ENCODE measurements around the gene ARMC9.
"Not testable (repeated sequence)": the region's sequence is repeated elsewhere in the genome, so short reads cannot be mapped to it uniquely, and the experiment has no call there.

ARMC9 gene

GRCh38 chr2:231245249-231246094 lies 47.0 kb downstream of the ARMC9 start:
- DNase-seq = no peak

- DNase-seq = no peak
Observed at GRCh38 chr2:231246171-231246842, 47.9 kb downstream of the ARMC9 start.

- DNase-seq = no peak
Observed at GRCh38 chr2:231250146-231250545, 51.7 kb downstream of the ARMC9 start.

GRCh38 chr2:231250698-231251097 lies 52.3 kb downstream of the ARMC9 start:
- no peak for DNase-seq

GRCh38 chr2:231253292-231253691 lies 54.9 kb downstream of the ARMC9 start:
- not testable (repeated sequence) for DNase-seq

- no peak for DNase-seq
Observed at GRCh38 chr2:231256494-231256893, 58.1 kb downstream of the ARMC9 start.

GRCh38 chr2:231257763-231258162 lies 59.3 kb downstream of the ARMC9 start:
- no peak for DNase-seq

GRCh38 chr2:231258701-231259100 lies 60.3 kb downstream of the ARMC9 start:
- no peak for DNase-seq

GRCh38 chr2:231259104-231259503 lies 60.7 kb downstream of the ARMC9 start:
- peak; percentile 16 for DNase-seq

GRCh38 chr2:231260442-231261208 lies 62.2 kb downstream of the ARMC9 start:
- no peak for DNase-seq

- no peak for DNase-seq
Observed at GRCh38 chr2:231263118-231263831, 64.8 kb downstream of the ARMC9 start.

- DNase-seq = no peak
Observed at GRCh38 chr2:231270221-231271114, 72.0 kb downstream of the ARMC9 start.

GRCh38 chr2:231272991-231273390 lies 74.6 kb downstream of the ARMC9 start:
- no peak for DNase-seq

GRCh38 chr2:231276987-231277386 lies 78.6 kb downstream of the ARMC9 start:
- DNase-seq = peak; percentile 66

- peak; percentile 46 for DNase-seq
Observed at GRCh38 chr2:231277962-231278361, 79.5 kb downstream of the ARMC9 start.

- no peak for DNase-seq
Observed at GRCh38 chr2:231278868-231279267, 80.4 kb downstream of the ARMC9 start.

GRCh38 chr2:231280846-231281245 lies 82.4 kb downstream of the ARMC9 start:
- DNase-seq = no peak

- DNase-seq = no peak
Observed at GRCh38 chr2:231284296-231284695, 85.9 kb downstream of the ARMC9 start.

GRCh38 chr2:231286964-231287363 lies 88.5 kb downstream of the ARMC9 start:
- no peak for DNase-seq

GRCh38 chr2:231287696-231288095 lies 89.3 kb downstream of the ARMC9 start:
- DNase-seq = no peak

- no peak for DNase-seq
Observed at GRCh38 chr2:231288590-231288989, 90.2 kb downstream of the ARMC9 start.
